ENCODE measurements around the gene EFCAB5.
"Not testable (repeated sequence)": the region's sequence is repeated elsewhere in the genome, so short reads cannot be mapped to it uniquely, and the experiment has no call there.

Gene EFCAB5

DNA sequence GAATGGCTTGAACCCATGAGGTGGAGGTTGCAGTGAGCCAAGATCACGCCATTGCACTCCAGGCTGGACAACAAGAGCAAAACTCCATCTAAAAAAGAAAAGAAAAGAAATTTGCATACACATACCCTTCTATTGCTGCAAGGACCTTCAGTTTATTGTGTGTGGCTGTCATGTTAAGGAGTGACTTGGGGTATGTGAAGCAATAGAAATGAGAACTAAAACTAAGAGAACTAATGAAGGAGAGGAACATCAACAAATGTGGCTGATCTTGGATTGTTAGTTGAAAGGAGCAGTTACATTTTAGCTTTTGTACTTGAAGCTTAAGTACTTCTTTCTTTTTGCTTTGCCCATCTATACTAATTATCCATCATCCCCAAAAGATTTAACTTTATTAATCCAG is 162.5 kb downstream of the EFCAB5 start:
- no peak for DNase-seq

DNA sequence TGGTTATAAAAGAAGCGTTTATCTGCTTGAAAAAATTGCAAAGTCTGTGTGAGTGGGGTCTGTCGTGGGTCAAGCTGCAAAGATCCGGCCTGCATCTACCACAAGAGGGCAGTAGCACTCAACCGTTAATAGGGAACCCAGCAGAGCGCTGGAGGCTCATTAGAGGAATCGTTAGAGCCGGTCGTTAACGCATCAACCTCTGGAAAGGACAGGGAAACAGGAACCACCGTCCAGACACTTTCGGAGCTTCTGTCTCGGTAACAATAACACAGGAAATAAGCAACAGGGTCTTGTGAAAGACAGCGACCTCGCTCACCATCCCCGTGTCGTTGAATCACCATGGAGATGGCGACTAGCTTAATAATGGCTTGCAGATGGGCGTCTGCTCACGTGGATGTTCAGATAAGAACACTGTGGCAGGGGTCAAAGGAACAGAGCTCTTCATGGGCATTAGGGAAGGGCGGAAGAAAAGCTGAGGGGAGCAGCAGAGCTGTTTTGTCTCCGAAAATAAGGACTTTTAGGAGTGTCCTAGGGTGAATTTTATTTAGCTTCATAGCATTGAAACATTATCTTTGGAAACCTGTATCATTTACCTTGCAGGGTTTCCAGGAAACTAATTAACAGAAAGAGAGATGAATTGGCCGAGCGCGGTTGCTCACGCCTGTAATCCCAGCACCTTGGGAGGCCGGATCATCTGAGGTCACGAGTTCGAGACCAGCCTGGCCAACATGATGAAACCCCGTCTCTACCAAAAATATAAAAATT is 163.3 kb downstream of the EFCAB5 start:
- DNase-seq = peak in 5 of 6 experiments; percentile 40 to 68 (median 52)

DNA sequence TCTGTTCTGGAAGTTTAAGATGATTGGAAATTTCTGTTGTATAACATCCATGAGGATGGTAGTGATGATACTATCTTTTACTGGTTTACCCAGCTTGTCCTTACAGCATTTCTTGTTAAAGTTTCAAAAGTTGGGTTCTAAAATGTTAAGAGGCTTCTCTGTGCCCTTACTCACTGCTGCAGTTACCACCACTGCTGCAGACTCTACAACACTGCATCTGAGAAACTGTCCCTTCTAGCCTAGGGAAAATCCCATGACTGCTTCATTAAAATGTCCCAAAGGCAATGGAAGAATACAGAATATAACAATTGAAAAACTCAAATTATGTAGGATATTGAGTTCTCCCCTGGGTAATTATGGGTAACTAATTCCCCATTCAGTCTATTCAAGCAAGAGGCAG is 171.4 kb downstream of the EFCAB5 start:
- DNase-seq = no peak

DNA sequence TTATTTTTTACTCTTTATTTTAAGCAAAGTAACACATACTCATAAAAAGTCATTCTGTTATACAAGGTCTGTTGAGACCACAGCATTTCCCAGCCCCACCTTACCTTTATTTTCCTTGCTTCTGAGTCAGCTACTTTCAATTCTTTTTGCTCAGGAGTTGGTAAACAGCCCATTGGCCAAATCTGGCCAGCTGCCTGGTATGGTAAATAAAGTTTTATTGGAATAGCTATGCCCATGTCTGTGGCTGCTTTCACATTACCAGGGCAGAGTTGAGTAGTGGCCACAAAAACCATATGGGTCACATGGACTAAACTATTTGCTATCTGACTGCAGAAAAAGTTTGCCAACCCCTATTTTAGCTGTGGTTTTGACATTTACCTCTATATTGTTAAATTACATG is 171.8 kb downstream of the EFCAB5 start:
- no peak for DNase-seq

DNA sequence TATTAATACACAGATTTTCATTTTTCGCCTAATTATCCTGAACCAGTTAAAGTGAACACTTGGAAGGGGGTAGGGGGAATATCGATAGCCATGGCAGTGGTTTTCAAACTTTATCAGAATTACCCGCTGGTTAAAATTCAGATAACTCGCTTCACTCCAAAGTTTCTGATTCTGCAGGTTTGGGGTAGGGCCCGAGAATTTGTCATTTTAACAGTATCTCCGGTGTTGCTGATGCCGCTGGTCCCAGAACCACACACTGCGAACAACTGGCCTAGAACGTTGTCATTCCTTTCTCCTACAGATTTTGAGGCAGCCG is 174.9 kb downstream of the EFCAB5 start:
- DNase-seq = no peak

DNA sequence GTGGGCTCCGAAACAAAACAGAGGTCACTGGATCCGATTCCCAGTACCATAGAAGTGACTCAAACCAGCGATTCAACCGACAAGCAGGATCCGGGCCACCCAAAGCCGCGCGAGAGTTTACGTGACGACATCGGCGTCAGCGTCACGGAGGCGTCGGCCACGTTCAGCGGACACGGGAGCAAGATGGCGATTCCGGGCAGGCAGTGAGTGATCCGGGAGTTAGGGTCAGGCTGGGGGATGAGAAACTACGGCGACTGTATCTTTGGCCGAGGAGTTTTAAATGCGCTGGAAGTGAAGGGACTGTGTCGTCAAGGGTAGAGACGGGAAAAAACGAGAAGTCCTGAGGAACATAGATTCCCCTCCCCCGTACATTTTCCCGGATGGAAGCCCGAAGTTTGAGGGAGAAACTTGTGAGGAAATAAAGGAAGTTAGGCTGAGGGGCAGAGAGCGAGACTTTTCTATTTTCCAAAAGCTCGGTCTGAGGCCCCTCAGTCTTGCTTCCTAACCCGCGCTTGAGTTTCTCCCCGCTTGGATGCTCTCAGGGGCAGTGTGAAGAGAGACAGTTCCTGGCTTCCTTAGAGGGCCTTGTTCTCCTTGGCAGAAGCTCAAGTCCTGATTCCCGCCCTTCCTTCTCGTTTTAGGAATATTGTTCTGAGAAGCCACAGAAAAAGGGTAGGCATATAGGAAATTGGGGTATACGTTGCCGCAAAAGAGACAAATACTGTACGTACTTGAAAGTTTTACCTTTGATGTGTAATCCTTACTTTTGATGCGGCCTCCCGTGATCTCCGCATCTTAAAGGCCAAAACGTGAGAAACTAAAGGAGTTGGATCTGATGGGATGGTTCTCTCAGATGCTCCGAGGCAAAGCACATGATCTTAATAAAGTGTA is 175.5 kb downstream of the EFCAB5 start, which contains the start of gene NSRP1:
NSRP1 (plus strand) TSS at position 156 of the 891 bp plus-strand sequence; CDS start at position 184, 28 bp downstream.
- DNase-seq = peak; percentile 78 to 90 (median 86)

DNA sequence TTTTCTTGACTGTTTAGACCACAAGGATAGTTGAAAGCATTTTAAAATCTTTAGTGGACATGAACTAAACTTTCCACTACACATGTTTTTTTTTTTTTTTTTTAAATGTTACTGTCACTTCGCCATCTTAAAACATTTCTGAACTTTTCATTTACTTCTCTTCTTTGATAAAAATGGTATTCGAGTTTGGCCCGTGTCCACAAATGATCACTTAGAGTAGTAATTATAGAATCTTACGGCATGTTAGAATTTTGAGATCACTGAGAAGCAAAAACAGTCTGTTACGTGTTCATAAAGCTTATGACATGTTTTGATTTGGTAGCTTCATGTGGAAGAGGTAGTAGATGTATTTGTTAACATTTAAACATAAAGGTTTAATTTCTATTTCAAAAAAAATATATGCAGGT is 176.2 kb downstream of the EFCAB5 start:
- no peak for DNase-seq

DNA sequence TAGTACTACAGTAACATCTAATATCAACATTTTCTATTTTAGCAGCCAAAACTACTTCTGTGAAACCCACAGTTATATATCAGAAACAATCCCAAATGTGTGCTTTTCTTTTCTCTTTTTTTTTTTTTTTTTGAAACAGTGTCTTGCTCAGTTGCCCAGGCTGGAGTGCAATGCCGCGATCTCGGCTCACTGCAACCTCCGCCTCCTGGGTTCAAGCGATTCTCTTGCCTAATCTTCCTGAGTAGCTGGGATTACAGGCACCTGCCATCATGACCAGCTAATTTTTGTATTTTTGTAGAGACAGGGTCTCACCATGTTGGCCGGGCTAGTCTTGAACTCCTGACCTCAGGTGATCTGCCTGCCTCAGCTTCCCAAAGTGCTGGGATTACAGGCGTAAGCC is 177.2 kb downstream of the EFCAB5 start:
- DNase-seq = not testable (repeated sequence)

DNA sequence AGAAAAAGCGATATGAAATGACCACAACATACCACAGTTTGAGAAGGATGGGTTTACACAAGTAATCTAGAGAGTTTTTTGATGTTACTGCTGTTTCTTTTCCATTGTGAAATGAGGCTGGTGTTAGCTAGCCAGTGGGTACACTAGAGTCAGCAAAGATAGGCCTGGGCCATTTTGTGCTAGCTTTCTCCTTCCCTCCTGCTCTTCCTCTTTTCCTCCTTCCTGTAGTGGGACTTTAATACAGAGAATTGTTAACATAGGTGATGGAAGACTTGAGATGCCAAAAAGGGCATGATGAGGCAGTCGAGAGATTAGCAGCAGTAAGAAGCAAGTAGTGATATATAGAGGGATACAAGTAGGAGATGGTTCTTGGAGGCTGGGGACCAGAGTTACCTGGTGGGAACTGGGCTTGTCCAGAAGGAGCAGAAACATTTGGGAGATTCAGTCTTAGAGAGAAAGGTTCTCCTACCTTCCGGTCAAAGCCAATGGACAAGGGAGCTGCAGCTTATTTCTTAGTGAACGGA is 182.9 kb downstream of the EFCAB5 start:
- DNase-seq = no peak

DNA sequence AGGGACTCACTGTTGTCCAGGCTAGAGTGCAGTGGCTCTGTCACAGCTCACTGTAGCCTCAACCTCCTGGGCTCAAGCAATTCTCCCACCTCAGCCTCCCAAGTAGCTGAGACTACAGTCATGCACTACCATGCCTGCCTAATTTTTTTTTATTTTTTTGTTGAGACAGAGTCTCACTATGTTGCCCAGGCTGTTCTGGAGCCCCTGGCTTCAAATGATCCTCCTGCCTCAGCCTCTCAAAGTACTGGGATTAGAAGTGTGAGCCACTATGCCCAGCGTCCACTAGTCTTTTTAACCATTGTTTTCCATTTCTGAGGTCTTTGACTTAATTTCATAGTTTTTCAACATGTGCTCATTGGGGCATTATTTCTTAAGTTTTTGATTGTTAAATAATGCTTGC is 188.7 kb downstream of the EFCAB5 start:
- no peak for DNase-seq

DNA sequence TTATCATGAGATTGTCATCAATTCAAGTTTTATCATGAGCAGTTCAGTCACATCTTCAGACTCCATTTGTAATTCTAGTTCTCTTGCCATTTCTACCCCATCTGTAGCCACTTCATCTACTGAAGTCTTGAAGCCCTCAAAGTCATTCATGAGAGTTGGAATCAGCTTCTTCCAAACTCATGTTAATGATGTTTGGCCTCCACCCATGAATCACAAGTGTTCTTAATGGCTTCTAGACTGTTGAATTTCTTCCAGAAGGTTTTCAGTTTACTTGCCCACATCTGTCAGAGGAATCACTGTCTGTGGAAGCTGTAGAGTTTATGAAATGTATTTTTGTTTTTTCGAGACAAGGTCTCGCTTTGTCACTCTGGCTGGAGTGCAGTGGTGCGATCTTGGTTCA is 191.2 kb downstream of the EFCAB5 start:
- no peak for DNase-seq

DNA sequence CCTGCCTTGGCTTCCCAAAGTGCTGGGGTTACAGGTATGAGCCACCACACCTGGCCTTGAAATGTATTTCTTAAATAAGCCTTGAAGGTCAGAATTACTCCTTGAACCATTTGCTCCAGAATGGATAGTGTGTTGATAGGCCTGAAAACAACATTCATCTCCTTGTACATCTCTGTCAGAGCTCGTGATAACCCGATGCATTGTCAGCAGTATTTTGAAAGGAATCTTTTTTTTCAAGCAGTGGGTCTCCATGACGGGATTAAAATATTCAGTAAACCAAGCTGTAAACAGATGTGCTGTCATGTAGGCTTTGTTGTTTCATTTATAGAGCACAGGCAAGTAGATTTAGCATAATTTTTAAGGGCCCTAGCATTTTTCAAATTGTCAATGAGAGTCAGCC is 191.8 kb downstream of the EFCAB5 start:
- no peak for DNase-seq

DNA sequence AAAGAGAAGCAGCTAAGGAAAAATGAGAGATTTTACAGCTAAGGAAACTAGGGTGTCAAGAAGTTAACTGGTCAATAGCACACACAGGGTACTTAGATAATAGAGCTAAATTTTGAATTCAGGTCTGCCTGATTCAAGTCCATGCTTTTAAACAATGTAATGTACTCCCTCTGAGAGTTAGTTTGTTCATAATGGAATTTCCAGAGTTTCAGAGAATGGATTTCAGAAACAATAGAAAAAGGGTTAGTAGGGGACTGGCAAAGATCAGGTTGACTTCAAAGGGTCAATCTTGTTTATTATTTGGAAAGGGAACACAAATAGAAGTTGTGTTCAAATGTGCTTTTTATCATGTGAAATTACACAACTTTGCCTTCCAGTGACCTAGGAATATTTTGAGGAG is 193.1 kb downstream of the EFCAB5 start:
- no peak for DNase-seq

DNA sequence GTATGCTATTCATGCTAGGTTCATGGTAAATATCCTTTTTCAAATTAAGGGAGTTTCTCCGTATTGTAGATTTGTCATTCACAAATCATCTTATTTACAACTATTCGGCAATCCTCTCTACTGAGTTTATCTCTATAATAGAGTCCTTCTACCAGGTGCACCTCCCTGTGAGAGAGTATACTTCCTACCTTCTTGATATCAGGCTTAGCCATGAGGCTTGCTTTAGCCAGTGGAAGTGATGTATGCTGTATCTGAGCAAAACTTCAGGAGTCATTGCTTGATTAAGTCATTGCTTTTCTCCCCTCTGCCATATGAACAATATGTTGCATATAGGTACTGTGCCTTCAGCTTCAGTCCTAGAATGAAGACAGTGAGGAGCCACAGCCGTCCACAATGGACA is 195.7 kb downstream of the EFCAB5 start:
- DNase-seq = no peak

DNA sequence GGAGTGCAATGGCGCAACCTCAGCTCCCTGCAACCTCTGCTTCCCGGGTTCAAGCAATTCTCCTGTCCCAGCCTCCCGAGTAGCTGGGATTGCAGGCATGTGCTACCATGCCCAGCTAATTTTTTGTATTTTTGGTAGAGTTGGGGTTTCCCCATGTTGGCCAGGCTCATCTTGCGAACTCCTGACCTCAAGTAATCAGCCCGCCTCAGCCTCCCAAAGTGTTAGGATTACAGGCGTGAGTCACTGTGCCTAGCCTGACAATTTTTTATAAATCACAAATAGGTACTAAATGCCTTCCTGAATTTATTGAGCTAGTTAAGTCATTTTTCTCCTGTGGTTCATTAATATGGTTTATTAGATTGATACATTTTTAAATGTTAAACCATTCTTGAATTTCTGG is 206.4 kb downstream of the EFCAB5 start:
- not testable (repeated sequence) for DNase-seq

DNA sequence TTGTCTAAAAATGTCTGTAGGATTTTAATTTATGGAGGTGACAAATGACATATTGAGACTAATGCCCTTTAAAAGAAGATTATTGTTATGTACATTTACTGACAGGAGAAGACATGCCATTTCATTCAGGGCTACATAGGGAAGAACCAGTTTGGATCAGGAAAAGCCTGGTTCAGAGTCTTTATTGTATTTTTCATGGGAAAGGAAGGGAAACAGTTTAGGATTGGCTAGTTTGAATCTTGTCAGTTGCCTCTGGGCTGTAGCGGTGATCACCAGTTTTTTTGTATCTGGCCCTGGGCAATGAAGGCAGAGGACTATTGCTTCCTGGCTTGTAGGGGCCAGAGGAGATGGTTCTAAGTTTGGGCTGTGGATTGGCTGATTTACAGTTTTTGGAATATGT is 206.9 kb downstream of the EFCAB5 start:
- no peak for DNase-seq

DNA sequence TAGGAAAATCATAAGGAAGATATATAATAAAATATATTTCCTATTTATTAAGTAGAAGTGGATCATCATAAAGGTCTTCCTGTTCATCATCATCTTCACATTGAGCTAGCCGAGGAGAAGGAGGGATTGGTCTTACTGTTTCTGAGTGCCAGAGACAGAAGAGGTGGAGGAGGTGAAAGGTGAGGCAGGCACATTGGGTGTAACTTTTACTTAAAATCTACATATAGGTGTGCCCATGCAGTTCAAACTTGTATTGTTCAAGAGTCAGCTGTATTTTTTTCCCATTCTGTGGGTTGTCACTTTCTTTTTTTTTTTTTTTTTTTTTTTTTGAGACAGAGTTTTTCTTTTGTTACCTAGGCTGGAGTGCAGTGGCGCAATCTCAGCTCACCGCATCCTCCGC is 210.0 kb downstream of the EFCAB5 start:
- DNase-seq = no peak

DNA sequence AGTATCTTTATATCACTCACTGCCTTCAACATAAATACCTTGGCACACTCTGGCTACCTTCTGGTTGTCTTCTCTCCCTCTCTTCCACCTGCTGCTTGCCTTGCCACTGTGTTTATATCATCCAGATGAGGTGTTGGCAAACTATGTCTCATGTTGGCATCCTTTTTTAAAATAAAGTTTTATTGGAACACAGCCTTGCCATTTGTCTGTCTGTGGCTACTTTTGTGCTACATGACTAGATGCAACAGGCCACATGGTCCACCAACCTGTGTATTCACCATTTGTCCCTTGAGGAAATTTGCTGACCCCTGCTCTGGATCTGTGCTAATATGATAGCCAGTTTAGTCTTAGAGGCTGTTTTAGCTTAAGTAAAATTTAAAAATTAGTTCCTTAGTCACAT is 212.0 kb downstream of the EFCAB5 start:
- no peak for DNase-seq

DNA sequence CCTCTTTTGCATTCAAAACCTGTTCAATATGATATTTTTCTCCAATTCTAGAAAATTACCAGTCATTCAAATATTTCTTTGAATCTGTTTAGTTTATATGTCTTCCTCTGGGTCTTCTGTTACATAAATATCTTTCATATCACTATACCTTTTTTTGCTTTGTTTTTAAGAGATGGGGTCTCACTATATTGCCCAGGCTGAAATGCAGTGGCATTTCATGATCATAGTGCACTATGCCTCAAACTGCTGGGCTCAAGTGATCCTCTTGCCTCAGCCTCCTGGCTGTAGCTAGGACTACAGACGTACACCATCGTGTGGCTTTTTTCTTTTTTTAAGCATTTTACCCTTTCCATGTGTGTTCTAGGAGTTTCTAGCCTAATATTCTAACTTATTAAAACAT is 214.0 kb downstream of the EFCAB5 start:
- DNase-seq = no peak

Data from stimulated activated naive CD4-positive, alpha-beta T cell (primary cell).